ENCODE results near the gene MCHR1. TPM values are rescaled to one million over a fixed set of nuclear protein-coding genes. Genes with fewer than 3 reads are reported as not detected.
A peak's percentile ranks its signal among the peaks of the same experiment; 100 is the strongest.

MCHR1 gene
- total and polyA plus RNA-seq, 4 donors, result 1.6 TPM; not detected in 3

GRCh38 chr22:40687706-40688105 is 8.4 kb downstream of the MCHR1 start:
- H3K27me3 ChIP-seq (ENCODE audit: control insufficient read depth in 1 of 2, insufficient read depth in 2 of 2, low read length in 1 of 2), result no peaks in the 10 kb centered on the region
- no peaks in the 10 kb centered on the region for H3K4me1 ChIP-seq (ENCODE audit: control insufficient read depth in 1 of 2, insufficient read depth in 2 of 2, low read length in 2 of 2)
- DNase-seq, result no peak
- H3K9me3 ChIP-seq (ENCODE audit: control insufficient read depth, low read length), result no peaks in the 10 kb centered on the region
- intact Hi-C loops (cut with DNase I), result no loop called here
- H3K27ac ChIP-seq (ENCODE audit: low read depth in 1 of 2, low read length in 2 of 2), result no peak overlapping the region
- H3K4me3 ChIP-seq (ENCODE audit: low read length in 2 of 2), result no peak overlapping the region
- 90 to 97% methylated on average over 2 of the region's 2 CpGs for WGBS, 2 donors
- no peaks in the 10 kb centered on the region for H3K36me3 ChIP-seq (ENCODE audit: control insufficient read depth in 1 of 2, insufficient read depth in 2 of 2, low read length in 1 of 2)
- ATAC-seq (ENCODE audit: low FRiP score), result no peak

- no peak overlapping the region for H3K27ac ChIP-seq (ENCODE audit: low read depth in 1 of 2, low read length in 2 of 2)
- no peaks in the 10 kb centered on the region for H3K36me3 ChIP-seq (ENCODE audit: control insufficient read depth in 1 of 2, insufficient read depth in 2 of 2, low read length in 1 of 2)
- no peak overlapping the region for H3K4me3 ChIP-seq (ENCODE audit: low read length in 2 of 2)
- ATAC-seq (ENCODE audit: low FRiP score) (no peak), DNase-seq (no peak)
- H3K4me1 ChIP-seq (ENCODE audit: control insufficient read depth in 1 of 2, insufficient read depth in 2 of 2, low read length in 2 of 2), result no peaks in the 10 kb centered on the region
- intact Hi-C loops (cut with DNase I), result no loop called here
- WGBS, 2 donors, result 79% methylated on average over 8 of the region's 8 CpGs
- H3K27me3 ChIP-seq (ENCODE audit: control insufficient read depth in 1 of 2, insufficient read depth in 2 of 2, low read length in 1 of 2), result no peaks in the 10 kb centered on the region
- no peaks in the 10 kb centered on the region for H3K9me3 ChIP-seq (ENCODE audit: control insufficient read depth, low read length)
Observed at GRCh38 chr22:40690370-40690769, 11.1 kb downstream of the MCHR1 start.

- DNase-seq, result no peak
- Histone ChIP-seq H3K36me3 (ENCODE audit: control insufficient read depth in 1 of 2, insufficient read depth in 2 of 2, low read length in 1 of 2) (no peaks in the 10 kb centered on the region), H3K4me1 (ENCODE audit: control insufficient read depth in 1 of 2, insufficient read depth in 2 of 2, low read length in 2 of 2) (no peaks in the 10 kb centered on the region), H3K27me3 (ENCODE audit: control insufficient read depth in 1 of 2, insufficient read depth in 2 of 2, low read length in 1 of 2) (no peaks in the 10 kb centered on the region), H3K27ac (ENCODE audit: low read depth in 1 of 2, low read length in 2 of 2) (no peak overlapping the region), H3K4me3 (ENCODE audit: low read length in 2 of 2) (no peak overlapping the region), H3K9me3 (ENCODE audit: control insufficient read depth, low read length) (no peaks in the 10 kb centered on the region)
- ATAC-seq (ENCODE audit: low FRiP score), result no peak
- intact Hi-C loops (cut with DNase I), result no loop called here
Observed at GRCh38 chr22:40691532-40691931, 12.2 kb downstream of the MCHR1 start.

- Histone ChIP-seq H3K36me3 (ENCODE audit: control insufficient read depth in 1 of 2, insufficient read depth in 2 of 2, low read length in 1 of 2) (no peaks in the 10 kb centered on the region), H3K9me3 (ENCODE audit: control insufficient read depth, low read length) (no peaks in the 10 kb centered on the region), H3K4me1 (ENCODE audit: control insufficient read depth in 1 of 2, insufficient read depth in 2 of 2, low read length in 2 of 2) (no peaks in the 10 kb centered on the region), H3K4me3 (ENCODE audit: low read length in 2 of 2) (no peak overlapping the region), H3K27me3 (ENCODE audit: control insufficient read depth in 1 of 2, insufficient read depth in 2 of 2, low read length in 1 of 2) (no peaks in the 10 kb centered on the region), H3K27ac (ENCODE audit: low read depth in 1 of 2, low read length in 2 of 2) (no peak overlapping the region)
- DNase-seq, result no peak
- intact Hi-C loops (cut with DNase I), result no loop called here
- no peak for ATAC-seq (ENCODE audit: low FRiP score)
- 58 to 64% methylated on average over 7 of the region's 7 CpGs for WGBS, 2 donors
Observed at GRCh38 chr22:40694411-40694810, 15.1 kb downstream of the MCHR1 start.

GRCh38 chr22:40701274-40701673 is 22.0 kb downstream of the MCHR1 start:
- ATAC-seq (ENCODE audit: low FRiP score), result no peak
- WGBS, 2 donors, result 90 to 96% methylated on average over 7 of the region's 7 CpGs
- no peak for DNase-seq

GRCh38 chr22:40703174-40703573 is 23.9 kb downstream of the MCHR1 start:
- no peak overlapping the region for H3K27ac ChIP-seq (ENCODE audit: low read depth in 1 of 2, low read length in 2 of 2)
- DNase-seq, result no peak
- H3K27me3 ChIP-seq (ENCODE audit: control insufficient read depth in 1 of 2, insufficient read depth in 2 of 2, low read length in 1 of 2), result no peaks in the 10 kb centered on the region
- no peaks in the 10 kb centered on the region for H3K36me3 ChIP-seq (ENCODE audit: control insufficient read depth in 1 of 2, insufficient read depth in 2 of 2, low read length in 1 of 2)
- WGBS, 2 donors, result 90 to 94% methylated on average over 1 of the region's 1 CpG
- intact Hi-C loops (cut with DNase I), result no loop called here
- ATAC-seq (ENCODE audit: low FRiP score), result no peak
- H3K4me3 ChIP-seq (ENCODE audit: low read length in 2 of 2), result no peak overlapping the region
- H3K9me3 ChIP-seq (ENCODE audit: control insufficient read depth, low read length), result no peaks in the 10 kb centered on the region
- H3K4me1 ChIP-seq (ENCODE audit: control insufficient read depth in 1 of 2, insufficient read depth in 2 of 2, low read length in 2 of 2), result no peaks in the 10 kb centered on the region

More at GRCh38 chr22:40701274-40701673, 22.0 kb downstream of the MCHR1 start:
- H3K36me3 ChIP-seq (ENCODE audit: control insufficient read depth in 1 of 2, insufficient read depth in 2 of 2, low read length in 1 of 2), result no peaks in the 10 kb centered on the region
- no peaks in the 10 kb centered on the region for H3K27me3 ChIP-seq (ENCODE audit: control insufficient read depth in 1 of 2, insufficient read depth in 2 of 2, low read length in 1 of 2)
- H3K9me3 ChIP-seq (ENCODE audit: control insufficient read depth, low read length), result no peaks in the 10 kb centered on the region
- no peak overlapping the region for H3K4me3 ChIP-seq (ENCODE audit: low read length in 2 of 2)
- H3K4me1 ChIP-seq (ENCODE audit: control insufficient read depth in 1 of 2, insufficient read depth in 2 of 2, low read length in 2 of 2), result no peaks in the 10 kb centered on the region
- intact Hi-C loops (cut with DNase I), result no loop called here
- no peak overlapping the region for H3K27ac ChIP-seq (ENCODE audit: low read depth in 1 of 2, low read length in 2 of 2)

- Histone ChIP-seq H3K27ac (ENCODE audit: low read depth in 1 of 2, low read length in 2 of 2) (no peak overlapping the region), H3K27me3 (ENCODE audit: control insufficient read depth in 1 of 2, insufficient read depth in 2 of 2, low read length in 1 of 2) (no peaks in the 10 kb centered on the region), H3K9me3 (ENCODE audit: control insufficient read depth, low read length) (no peaks in the 10 kb centered on the region), H3K36me3 (ENCODE audit: control insufficient read depth in 1 of 2, insufficient read depth in 2 of 2, low read length in 1 of 2) (no peaks in the 10 kb centered on the region), H3K4me1 (ENCODE audit: control insufficient read depth in 1 of 2, insufficient read depth in 2 of 2, low read length in 2 of 2) (no peaks in the 10 kb centered on the region), H3K4me3 (ENCODE audit: low read length in 2 of 2) (no peak overlapping the region)
- 58 to 60% methylated on average over 5 of the region's 5 CpGs for WGBS, 2 donors
- DNase-seq (peak in 1 of 2 donors; percentile 71), ATAC-seq (ENCODE audit: low FRiP score) (no peak)
- intact Hi-C loops (cut with DNase I), result no loop called here
Observed at GRCh38 chr22:40703736-40704135, 24.5 kb downstream of the MCHR1 start.

- WGBS, 2 donors, result 78 to 92% methylated on average over 9 of the region's 9 CpGs
- intact Hi-C loops (cut with DNase I), result no loop called here
- H3K4me3 ChIP-seq (ENCODE audit: low read length in 2 of 2), result no peak overlapping the region
- H3K27ac ChIP-seq (ENCODE audit: low read depth in 1 of 2, low read length in 2 of 2), result no peak overlapping the region
- no peaks in the 10 kb centered on the region for H3K27me3 ChIP-seq (ENCODE audit: control insufficient read depth in 1 of 2, insufficient read depth in 2 of 2, low read length in 1 of 2)
- DNase-seq, result peak in 1 of 2 donors; percentile 35
- no peaks in the 10 kb centered on the region for H3K36me3 ChIP-seq (ENCODE audit: control insufficient read depth in 1 of 2, insufficient read depth in 2 of 2, low read length in 1 of 2)
- no peaks in the 10 kb centered on the region for H3K4me1 ChIP-seq (ENCODE audit: control insufficient read depth in 1 of 2, insufficient read depth in 2 of 2, low read length in 2 of 2)
- no peaks in the 10 kb centered on the region for H3K9me3 ChIP-seq (ENCODE audit: control insufficient read depth, low read length)
- no peak for ATAC-seq (ENCODE audit: low FRiP score)
Observed at GRCh38 chr22:40705918-40706682, 26.8 kb downstream of the MCHR1 start.

GRCh38 chr22:40707154-40707553 is 27.9 kb downstream of the MCHR1 start:
- intact Hi-C loops (cut with DNase I), result no loop called here
- 95 to 100% methylated on average over 2 of the region's 2 CpGs for WGBS, 2 donors
- Histone ChIP-seq H3K36me3 (ENCODE audit: control insufficient read depth in 1 of 2, insufficient read depth in 2 of 2, low read length in 1 of 2) (no peaks in the 10 kb centered on the region), H3K4me1 (ENCODE audit: control insufficient read depth in 1 of 2, insufficient read depth in 2 of 2, low read length in 2 of 2) (no peaks in the 10 kb centered on the region), H3K27me3 (ENCODE audit: control insufficient read depth in 1 of 2, insufficient read depth in 2 of 2, low read length in 1 of 2) (no peaks in the 10 kb centered on the region), H3K4me3 (ENCODE audit: low read length in 2 of 2) (no peak overlapping the region), H3K9me3 (ENCODE audit: control insufficient read depth, low read length) (no peaks in the 10 kb centered on the region), H3K27ac (ENCODE audit: low read depth in 1 of 2, low read length in 2 of 2) (no peak overlapping the region)
- DNase-seq, result peak in 1 of 2 donors; percentile 27
- no peak for ATAC-seq (ENCODE audit: low FRiP score)
